Effector CD8-positive, alpha-beta T cell (primary cell): Measurements from ENCODE around the gene HEPACAM2.

Source experiments
- DNase-seq: peaks from one replicate; lab custom pipeline; 2025; lab: John Stamatoyannopoulos, UW
- total RNA-seq, 4 experiments: gene quantifications; one replicate each; lab custom pipeline; 2026; lab: John Stamatoyannopoulos, UW

Gene HEPACAM2
- 0 reads per million in 4 experiments for total RNA-seq

DNA sequence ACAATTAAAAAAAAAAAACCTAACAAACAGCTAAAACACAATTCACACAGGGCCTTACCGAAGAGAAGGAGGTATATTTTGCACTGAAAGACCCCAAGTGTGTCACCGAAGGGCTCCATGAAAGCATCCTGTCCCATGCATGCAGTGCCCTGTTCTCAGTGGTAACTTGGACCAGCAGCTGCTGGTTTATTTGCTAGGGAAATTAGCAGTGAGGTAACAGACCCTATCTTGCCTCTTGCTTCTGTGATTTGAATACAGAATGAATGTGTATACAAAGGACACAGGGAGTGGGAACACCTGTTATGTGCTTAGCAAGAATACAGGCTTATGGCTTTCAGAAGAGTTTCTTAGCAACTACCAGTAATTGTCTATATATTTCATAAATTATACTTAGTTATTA, at the start of gene HEPACAM2:
Gene HEPACAM2 (minus strand): TSS at position 160 of the 400 bp plus-strand sequence.
- DNase-seq, result no peak

- DNase-seq, result no peak
These were observed 39.0 kb upstream of the HEPACAM2 start for GRCh38 chr7:93265220-93265619.

- no peak for DNase-seq
These were observed 36.3 kb upstream of the HEPACAM2 start for GRCh38 chr7:93262535-93262934.

GRCh38 chr7:93258661-93259060, 32.4 kb upstream of the HEPACAM2 start:
- DNase-seq, result no peak

DNA sequence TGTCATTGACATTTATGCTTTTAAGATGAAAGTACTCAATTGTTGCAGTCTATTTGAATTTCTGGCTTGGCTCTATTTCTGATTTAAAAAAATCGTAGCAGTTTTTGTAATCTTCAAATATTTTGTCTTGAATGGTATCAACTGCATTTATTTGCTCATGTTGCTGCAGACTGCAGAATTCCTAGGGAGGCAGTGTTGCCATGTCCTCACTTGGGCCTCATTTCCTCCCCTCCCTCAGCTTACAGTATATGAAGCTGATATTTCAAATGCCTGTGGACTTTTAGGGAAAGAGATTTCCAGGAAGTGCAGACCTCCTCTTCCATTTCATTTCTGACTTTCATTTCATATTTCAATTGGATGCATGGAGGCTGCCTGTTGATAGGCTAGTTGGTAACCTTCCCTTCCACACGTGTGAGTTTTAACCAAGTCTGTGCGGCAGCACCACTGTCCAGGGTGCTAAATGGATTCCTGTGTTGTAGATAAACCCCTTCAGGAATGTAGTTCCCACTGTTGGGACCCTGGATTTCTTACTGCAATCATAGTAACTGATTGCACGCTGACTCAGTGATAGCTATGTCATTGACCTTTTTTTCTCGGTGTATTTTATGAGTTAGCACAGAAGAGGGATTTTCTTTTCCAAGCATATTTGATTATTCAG, 23.4 kb upstream of the HEPACAM2 start:
- DNase-seq, result no peak

GRCh38 chr7:93245525-93246432, 19.5 kb upstream of the HEPACAM2 start:
- DNase-seq, result no peak

GRCh38 chr7:93242106-93242505, 15.8 kb upstream of the HEPACAM2 start:
- DNase-seq, result no peak

DNA sequence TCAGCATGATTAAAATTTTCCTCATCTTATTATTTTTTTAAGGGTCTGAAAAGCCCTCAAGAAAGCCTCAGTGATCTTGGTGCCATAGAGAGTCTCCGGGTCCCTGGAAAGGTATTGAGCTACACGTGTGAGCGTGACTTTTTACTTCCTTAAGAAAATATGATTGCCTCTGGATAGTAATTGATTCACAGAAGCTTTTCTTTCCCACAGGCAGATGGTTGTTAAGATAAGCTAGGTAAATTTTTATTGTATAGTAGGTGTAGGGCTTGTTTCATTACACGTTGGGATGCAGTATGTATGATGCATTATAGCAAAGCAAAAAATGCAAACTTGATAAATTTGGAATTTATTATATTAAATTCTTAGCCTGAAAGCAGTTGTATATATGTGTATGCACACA, 13.6 kb upstream of the HEPACAM2 start:
- DNase-seq, result no peak

DNA sequence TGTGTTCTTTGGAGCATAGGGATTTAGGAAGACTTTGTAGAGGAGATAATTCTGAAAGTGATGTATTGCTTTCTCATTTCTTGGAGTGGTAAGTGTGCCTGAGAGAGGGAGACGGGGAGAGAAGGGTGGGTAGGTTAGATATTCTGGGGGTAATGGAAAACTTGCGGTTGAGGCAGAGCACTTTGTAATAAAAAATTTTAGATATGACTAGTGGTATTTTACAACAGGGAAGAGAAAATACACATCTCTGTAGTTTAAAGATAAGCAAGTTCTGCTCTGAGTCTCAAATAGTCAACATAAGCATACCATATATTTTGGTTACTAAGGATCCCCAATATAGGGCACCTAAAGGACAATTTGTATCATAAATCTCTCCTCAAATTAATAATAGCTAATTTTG, 12.5 kb upstream of the HEPACAM2 start:
- no peak for DNase-seq

GRCh38 chr7:93238131-93238530, 11.9 kb upstream of the HEPACAM2 start:
- no peak for DNase-seq

- DNase-seq, result no peak
These were observed 9.3 kb upstream of the HEPACAM2 start for GRCh38 chr7:93235541-93235940.

DNA sequence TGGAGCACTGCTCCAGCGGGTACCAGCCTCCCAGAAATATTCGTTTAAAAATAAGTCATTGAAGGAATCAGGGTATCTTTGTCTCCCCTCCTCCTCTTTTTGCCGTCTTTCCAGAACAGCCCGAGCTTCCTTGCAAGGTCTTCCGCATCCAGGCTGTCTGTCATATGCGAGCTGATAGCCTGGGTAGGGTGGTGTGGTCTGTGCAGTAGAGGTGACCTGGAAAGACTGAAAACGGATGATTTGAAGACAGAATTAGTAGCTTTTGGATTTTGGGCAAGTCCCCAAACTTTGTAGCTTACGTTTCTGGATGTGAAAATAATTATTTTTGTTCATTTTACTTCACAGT, 6.4 kb upstream of the HEPACAM2 start:
- no peak for DNase-seq

DNA sequence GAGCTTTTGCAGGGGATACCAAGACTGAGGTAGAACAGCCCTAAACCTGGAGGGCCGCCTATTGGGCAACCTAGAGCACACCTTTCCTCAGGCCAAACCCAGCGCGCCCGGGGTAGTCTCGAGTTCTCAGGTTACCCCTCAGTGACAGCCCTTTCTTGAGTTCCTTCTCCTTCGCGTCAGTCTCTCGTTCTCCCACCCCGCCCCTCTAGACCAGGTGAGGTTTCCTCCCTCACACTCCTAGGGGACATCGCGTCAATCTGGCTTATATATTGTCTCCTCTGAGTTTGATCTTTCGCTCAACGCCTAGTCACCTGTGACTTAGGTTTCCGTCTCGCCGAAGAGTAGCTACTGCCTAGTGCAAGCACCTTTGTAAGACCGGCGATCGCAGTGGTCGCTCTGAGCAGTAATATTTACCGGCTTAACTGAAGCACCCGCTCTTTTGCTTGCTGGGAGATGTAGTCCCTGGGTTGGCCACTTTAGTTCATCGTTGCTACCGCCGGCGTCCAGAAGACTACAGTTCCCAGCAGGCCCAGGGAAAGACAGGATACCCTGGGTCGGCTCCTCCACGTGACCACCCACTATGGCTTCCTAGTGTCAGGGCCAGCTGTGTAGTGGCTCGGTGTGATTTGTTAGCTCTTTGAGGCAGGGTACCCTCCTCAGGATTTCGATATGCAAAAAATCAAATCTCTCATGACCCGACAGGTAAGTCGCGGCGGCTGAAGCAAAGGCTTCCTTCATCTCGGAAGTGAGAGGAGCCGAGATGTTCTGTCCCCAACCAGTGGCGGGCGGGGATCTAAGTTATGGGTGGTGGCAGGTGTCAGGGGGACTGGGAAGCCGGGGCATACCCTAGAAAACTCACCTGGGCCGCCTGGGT, 5.8 kb upstream of the HEPACAM2 start, which contains the start of gene VPS50:
Gene VPS50 (plus strand): TSS at position 568 of the 874 bp plus-strand sequence. CDS start 102 bp downstream, at position 670.
- peak; percentile 81 for DNase-seq

DNA sequence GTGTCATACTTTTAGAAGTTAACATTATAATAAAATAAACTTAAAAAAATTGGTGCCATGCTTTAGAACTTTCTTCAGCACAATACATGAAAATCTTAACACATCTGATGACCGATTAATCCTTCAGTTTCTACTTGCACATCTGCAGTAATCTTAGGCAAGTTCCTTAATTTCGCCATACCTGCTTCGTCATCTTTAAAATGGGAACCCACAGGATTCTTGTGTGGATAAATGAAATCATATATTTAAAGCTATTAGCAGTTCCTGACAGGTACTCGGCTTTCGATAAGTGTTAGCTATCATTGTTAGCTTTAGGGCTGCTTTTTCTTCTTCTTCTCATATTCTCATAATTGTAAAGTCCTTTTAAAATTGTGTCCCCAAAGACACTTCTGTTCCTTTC, 5.0 kb upstream of the HEPACAM2 start:
- no peak for DNase-seq

DNA sequence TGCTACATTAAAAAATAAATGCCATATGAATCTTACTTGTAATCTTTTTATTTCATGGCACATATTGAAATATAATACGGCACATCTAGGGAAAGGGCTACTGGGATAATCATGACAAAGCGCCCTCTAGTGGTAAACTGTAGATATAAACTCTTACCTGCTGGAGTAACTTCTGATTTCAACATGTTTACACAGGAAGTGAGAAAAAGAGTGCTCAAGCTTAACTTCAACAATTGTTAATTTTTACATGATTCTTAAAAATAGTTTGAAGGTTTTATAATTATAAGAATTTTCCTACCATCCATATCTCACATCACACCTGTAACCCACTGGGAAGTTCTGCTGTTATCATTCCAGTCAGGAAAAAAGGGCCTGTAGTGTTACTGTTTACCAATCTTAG, 2.0 kb upstream of the HEPACAM2 start:
- DNase-seq, result no peak

DNA sequence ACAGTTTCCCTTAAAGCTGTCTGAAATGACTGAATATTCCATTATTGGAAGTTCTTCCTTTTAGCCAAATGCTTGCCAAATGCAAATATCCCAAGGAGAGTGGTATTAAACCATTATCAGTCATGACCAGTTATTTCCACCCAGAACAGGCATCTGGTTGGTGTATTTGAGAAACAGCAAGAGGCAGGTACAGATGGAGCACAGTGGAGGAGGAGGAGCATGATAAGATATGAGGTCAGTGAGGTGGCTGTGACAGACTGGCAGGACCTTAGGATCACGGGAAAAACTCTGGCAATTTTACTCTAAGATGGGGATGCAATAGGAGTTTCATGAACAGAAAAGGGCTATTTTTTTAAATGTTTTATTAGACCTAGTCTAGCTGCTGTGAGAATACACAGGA, 6.4 kb downstream of the HEPACAM2 start:
- no peak for DNase-seq

DNA sequence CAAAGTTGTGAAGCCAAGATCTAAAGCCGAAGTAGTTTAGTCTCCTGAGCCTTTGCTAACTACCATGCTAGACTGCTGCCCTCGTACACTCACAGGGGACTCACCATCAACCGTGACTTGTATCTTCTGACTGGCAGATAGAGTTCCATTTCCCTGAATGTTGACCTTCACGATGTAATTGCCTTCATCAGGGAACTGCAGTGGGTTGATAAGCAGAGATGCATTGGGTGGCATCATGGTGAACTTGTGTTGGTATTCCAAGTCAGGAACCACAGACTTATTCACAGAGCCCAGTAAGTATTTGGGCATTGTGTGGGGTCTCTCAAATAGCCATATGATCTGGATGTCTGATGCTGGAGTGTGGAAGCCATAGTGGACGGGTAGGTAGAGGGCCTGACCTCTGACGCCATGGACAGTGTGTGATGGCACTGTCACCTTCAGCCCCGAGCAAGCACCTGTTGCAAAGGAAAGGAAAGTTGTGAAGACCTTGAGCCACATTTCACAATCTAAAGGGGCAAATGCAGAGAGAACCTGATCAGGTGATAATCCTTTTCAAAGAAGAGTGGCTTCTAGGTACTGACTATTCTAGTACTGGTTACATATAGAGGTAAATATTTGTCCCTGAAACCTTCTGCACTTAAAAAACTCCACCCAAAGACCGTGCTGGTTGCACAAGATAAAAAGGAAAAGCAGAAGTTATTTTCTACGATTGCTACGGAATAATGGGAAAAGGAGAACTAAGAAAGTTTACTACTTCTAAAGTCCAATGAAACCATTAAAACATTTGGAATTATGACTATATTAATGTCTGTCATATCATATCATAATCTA, 7.1 kb downstream of the HEPACAM2 start:
- DNase-seq, result no peak

DNA sequence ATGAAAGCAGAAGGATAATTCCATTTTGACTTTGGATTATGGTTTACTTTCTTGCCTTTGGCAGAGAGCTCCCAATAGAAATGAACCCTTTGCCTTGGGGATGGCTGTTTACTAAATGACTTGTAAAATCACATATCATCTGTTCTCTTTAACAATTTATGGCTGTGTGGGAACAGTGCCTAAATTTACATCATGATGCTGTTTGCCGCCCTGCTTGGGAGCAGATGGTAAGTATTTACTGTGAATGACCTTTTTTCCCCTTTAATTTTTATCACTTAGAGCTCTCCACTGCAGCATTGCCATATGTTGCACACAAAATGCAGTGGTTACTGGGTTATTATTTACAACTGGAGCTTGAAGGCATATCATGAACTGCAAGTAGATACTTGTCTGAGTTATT, 13.4 kb downstream of the HEPACAM2 start:
- no peak for DNase-seq

- DNase-seq, result no peak
These were observed 14.9 kb downstream of the HEPACAM2 start for GRCh38 chr7:93211228-93211818.

- DNase-seq, result no peak
These were observed 21.2 kb downstream of the HEPACAM2 start for GRCh38 chr7:93205046-93205445.

- DNase-seq, result no peak
These were observed 22.8 kb downstream of the HEPACAM2 start for GRCh38 chr7:93203496-93203895.
